CD4-positive, alpha-beta T cell (primary cell): ENCODE measurements around the gene LIMK2. TPM values are rescaled to one million over a fixed set of nuclear protein-coding genes. Genes with fewer than 3 reads are reported as not detected.
"Not testable (repeated sequence)": the region's sequence is repeated elsewhere in the genome, so short reads cannot be mapped to it uniquely, and the experiment has no call there.

Source experiments
- ATAC-seq: fragments of 200-7000 bp; cut with Tn5 transposase; one replicate; pipeline ENCODE4 v1.10.0; 2022; ENCODE audit warnings: mild to moderate bottlenecking; ENCODE audit not compliant: poor library complexity
- CTCF ChIA-PET: fragments of 350-600 bp; sonication (Branson Sonifier 250); formaldehyde crosslinking; loops from one replicate; lab custom pipeline; 2021; ENCODE audit warnings: antibody characterized with exemption, inconsistent platforms; lab: Charles Lee
- POLR2A ChIA-PET: fragments of 350-600 bp; sonication (Branson Sonifier 250); formaldehyde crosslinking; loops from one replicate; lab custom pipeline; 2021; ENCODE audit warnings: antibody characterized with exemption, inconsistent platforms; lab: Charles Lee
- DNase-seq, 14 experiments: peaks; one replicate each; pipeline ENCODE4 v3.0.0-alpha.2; 2013 to 2020; ENCODE audit warnings: mixed read lengths in 2 of 14
- H3K27ac ChIP-seq, 2 donors: one replicate each; pipeline versions ENCODE4 v1.5.1 to v1.7.0; 2013; ENCODE audit warnings: low read length in 2 of 2, low read depth in 1 of 2, mild to moderate bottlenecking in 1 of 2
- H3K27me3 ChIP-seq, 2 experiments: 1 replicate in 1 of 2; 2 replicates in 1 of 2; pipeline versions ENCODE4 v1.6.1 to v1.7.0; 2013; ENCODE audit warnings: low read length in 2 of 2, control low read depth in 1 of 2, mild to moderate bottlenecking in 1 of 2, moderate library complexity in 1 of 2; ENCODE audit not compliant: insufficient read depth in 2 of 2, control insufficient read depth in 1 of 2
- H3K36me3 ChIP-seq: one replicate; pipeline ENCODE4 v1.6.1; 2013; ENCODE audit warnings: low read length, control low read depth; ENCODE audit not compliant: insufficient read depth
- H3K4me1 ChIP-seq: one replicate; pipeline ENCODE4 v1.6.1; 2013; ENCODE audit warnings: low read length, control low read depth; ENCODE audit not compliant: insufficient read depth
- H3K4me3 ChIP-seq: one replicate; pipeline ENCODE4 v1.5.1; 2013; ENCODE audit warnings: mild to moderate bottlenecking, low read length, moderate library complexity
- H3K9me3 ChIP-seq, 2 experiments: 1 replicate in 1 of 2; 2 replicates in 1 of 2; pipeline versions ENCODE4 v1.6.1 to v1.7.0; 2013; ENCODE audit warnings: low read length in 2 of 2, mild to moderate bottlenecking in 2 of 2, control low read depth in 1 of 2, moderate library complexity in 1 of 2; ENCODE audit not compliant: control insufficient read depth in 1 of 2, insufficient read depth in 1 of 2
- H3K27ac Mint-ChIP-seq: one replicate; pipeline ENCODE4 v1.8.0; 2020; ENCODE audit warnings: mixed read lengths
- H3K27me3 Mint-ChIP-seq: one replicate; pipeline ENCODE4 v1.8.0; 2021; ENCODE audit warnings: mixed read lengths
- H3K36me3 Mint-ChIP-seq: one replicate; pipeline ENCODE4 v1.8.0; 2021; ENCODE audit warnings: low read depth, mixed read lengths
- H3K4me1 Mint-ChIP-seq: one replicate; pipeline ENCODE4 v1.8.0; 2021; ENCODE audit warnings: low read depth, mixed read lengths
- H3K4me3 Mint-ChIP-seq: one replicate; pipeline ENCODE4 v1.8.0; 2020; ENCODE audit warnings: mild to moderate bottlenecking, mixed read lengths
- H3K9me3 Mint-ChIP-seq: one replicate; pipeline ENCODE4 v1.8.0; 2020; ENCODE audit warnings: mixed read lengths
- intact Hi-C, 2 experiments: fragments of 100-400 bp; cut with DNase I in 1 of 2; cut with micrococcal nuclease in 1 of 2; formaldehyde crosslinking; loops; one replicate each; pipeline versions ENCODE4 v1.15.1 to v1.9.0; 2023 to 2025; cut with DNase I, micrococcal nuclease
- polyA plus RNA-seq, 2 donors: library from polyadenylated mRNA; unstranded; fragments of 120-200 nt; gene quantifications; one replicate each; pipeline ENCODE4 v1.2.1, GENCODE V29; 2013
- total RNA-seq, 174 experiments: library from RNA in 2 of 174; stranded (reverse) in 2 of 174; gene quantifications; one replicate each; pipeline ENCODE4 v1.2.3 and lab custom pipeline; 2021 to 2026
- TF ChIP-seq, protein P1 (sequence below): fragments of 200-600 bp; IDR thresholded peaks from one replicate; pipeline ENCODE4 v1.8.0; 2022; ENCODE audit warnings: antibody characterized with exemption, mild to moderate bottlenecking

The LIMK2 gene
- 10 to 100 TPM; 13.1 to 14.6 TPM for total RNA-seq
- polyA plus RNA-seq (2013, experiment 1 of 2) = 50.7 TPM
- 68.1 TPM for polyA plus RNA-seq (2013, experiment 2 of 2)
- total RNA-seq (lab: John Stamatoyannopoulos, UW) = 14.1 to 68.5 (median 35.7) reads per million in 172 experiments

GRCh38 chr22:31211862-31212730, at the start of gene LIMK2:
Gene LIMK2 (plus strand): TSS chr22:31212298. CDS start chr22:31212409, 111 bp downstream.
- peaks cover 62% of the 10 kb centered on the region for H3K4me1 Mint-ChIP-seq
- peak within 1 kb of the TSS; percentile 75 for H3K27ac Mint-ChIP-seq
- H3K4me1 ChIP-seq = peaks cover 45% of the 10 kb centered on the region
- peak within 1 kb of the TSS; percentile 55 to 72 for H3K27ac ChIP-seq
- ChIA-PET CTCF (interaction anchor here (0.6 to 2.9 kb wide), 17 partner anchors 9 to 290 kb away, joined by 3 to 34 read pairs (median 4); partner anchors contain the start of genes PIK3IP1, RNF185 and SELENOM), POLR2A (interaction anchor here (0.6 to 5.2 kb wide), 19 partner anchors 11 to 577 kb away, joined by 3 to 49 read pairs (median 5); partner anchors contain the start of genes MORC2, PIK3IP1, RNF185 and SELENOM)
- H3K4me3 ChIP-seq = peak within 1 kb of the TSS; percentile 100
- H3K27me3 Mint-ChIP-seq = no peaks in the 10 kb centered on the region
- H3K9me3 ChIP-seq = no peaks in the 10 kb centered on the region
- H3K4me3 Mint-ChIP-seq = peak within 1 kb of the TSS; percentile 94
- intact Hi-C loops = loop anchor here (1.0 to 5.0 kb wide), 7 partner anchors 19 to 105 kb away; partner anchors contain the start of genes PIK3IP1 (in 1 of the 2), RNF185 (in 1 of the 2) and SELENOM (in 1 of the 2)
- H3K36me3 Mint-ChIP-seq = no peaks in the 10 kb centered on the region
- no peaks in the 10 kb centered on the region for H3K27me3 ChIP-seq
- H3K9me3 Mint-ChIP-seq = no peaks in the 10 kb centered on the region
- DNase-seq (peak; percentile 92 to 99 (median 97)), ATAC-seq (peak; percentile 99)
- no peaks in the 10 kb centered on the region for H3K36me3 ChIP-seq
- TF ChIP-seq, protein P1, sequence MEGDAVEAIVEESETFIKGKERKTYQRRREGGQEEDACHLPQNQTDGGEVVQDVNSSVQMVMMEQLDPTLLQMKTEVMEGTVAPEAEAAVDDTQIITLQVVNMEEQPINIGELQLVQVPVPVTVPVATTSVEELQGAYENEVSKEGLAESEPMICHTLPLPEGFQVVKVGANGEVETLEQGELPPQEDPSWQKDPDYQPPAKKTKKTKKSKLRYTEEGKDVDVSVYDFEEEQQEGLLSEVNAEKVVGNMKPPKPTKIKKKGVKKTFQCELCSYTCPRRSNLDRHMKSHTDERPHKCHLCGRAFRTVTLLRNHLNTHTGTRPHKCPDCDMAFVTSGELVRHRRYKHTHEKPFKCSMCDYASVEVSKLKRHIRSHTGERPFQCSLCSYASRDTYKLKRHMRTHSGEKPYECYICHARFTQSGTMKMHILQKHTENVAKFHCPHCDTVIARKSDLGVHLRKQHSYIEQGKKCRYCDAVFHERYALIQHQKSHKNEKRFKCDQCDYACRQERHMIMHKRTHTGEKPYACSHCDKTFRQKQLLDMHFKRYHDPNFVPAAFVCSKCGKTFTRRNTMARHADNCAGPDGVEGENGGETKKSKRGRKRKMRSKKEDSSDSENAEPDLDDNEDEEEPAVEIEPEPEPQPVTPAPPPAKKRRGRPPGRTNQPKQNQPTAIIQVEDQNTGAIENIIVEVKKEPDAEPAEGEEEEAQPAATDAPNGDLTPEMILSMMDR = peak; percentile 82

- TF ChIP-seq, protein P1 = no peak
- peaks cover 41% of the 10 kb centered on the region for H3K4me1 Mint-ChIP-seq
- no peak overlapping the region for H3K27ac ChIP-seq
- no peaks in the 10 kb centered on the region for H3K27me3 ChIP-seq
- ChIA-PET POLR2A (interaction anchor here (1.1 kb wide), 1 partner anchor 11 kb away, joined by 3 read pairs; the partner anchor contains the start of gene RNF185), CTCF (interaction anchor here (1.0 kb wide), 1 partner anchor 9 kb away, joined by 3 read pairs; no protein-coding TSS in a partner anchor)
- intact Hi-C loops = no loop called here
- peaks cover 49% of the 10 kb centered on the region for H3K36me3 Mint-ChIP-seq
- no peaks in the 10 kb centered on the region for H3K27me3 Mint-ChIP-seq
- peaks cover 29% of the 10 kb centered on the region for H3K36me3 ChIP-seq
- H3K4me3 ChIP-seq = no peak overlapping the region
- H3K4me3 Mint-ChIP-seq = no peak overlapping the region
- H3K9me3 Mint-ChIP-seq = no peaks in the 10 kb centered on the region
- ATAC-seq (no peak), DNase-seq (no peak)
- no peaks in the 10 kb centered on the region for H3K9me3 ChIP-seq
- H3K27ac Mint-ChIP-seq = no peak overlapping the region
- no peaks in the 10 kb centered on the region for H3K4me1 ChIP-seq
Observed at GRCh38 chr22:31170971-31171370, 41.1 kb upstream of the LIMK2 start.

DNA sequence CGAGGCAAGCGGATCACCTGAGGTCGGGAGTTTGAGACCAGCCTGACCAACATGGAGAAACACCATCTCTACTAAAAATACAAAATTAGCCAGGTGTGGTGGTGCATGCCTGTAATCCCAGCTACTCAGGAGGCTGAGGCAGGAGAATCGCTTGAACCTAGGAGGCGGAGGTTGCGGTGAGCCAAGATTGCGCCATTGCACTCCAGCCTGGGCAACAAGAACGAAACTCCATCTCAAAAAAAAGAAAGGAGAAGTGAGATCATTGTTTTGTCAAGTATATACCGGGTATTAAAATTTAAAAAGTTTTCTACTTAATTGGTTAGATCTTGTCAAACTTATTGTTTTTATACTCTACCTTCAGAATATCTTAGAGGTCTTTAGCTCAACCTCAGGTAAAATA, 40.4 kb upstream of the LIMK2 start:
- H3K4me3 Mint-ChIP-seq, ATAC-seq, POLR2A ChIA-PET, H3K9me3 Mint-ChIP-seq, H3K4me3 ChIP-seq, H3K9me3 ChIP-seq, H3K27ac Mint-ChIP-seq, H3K27me3 ChIP-seq, H3K27me3 Mint-ChIP-seq, H3K27ac ChIP-seq, H3K4me1 ChIP-seq, DNase-seq, intact Hi-C loops: not testable (repeated sequence)
- peaks cover 34% of the 10 kb centered on the region for H3K4me1 Mint-ChIP-seq
- peaks cover 44% of the 10 kb centered on the region for H3K36me3 Mint-ChIP-seq
- CTCF ChIA-PET = interaction anchor here (1.0 kb wide), 1 partner anchor 10 kb away, joined by 3 read pairs; no protein-coding TSS in a partner anchor
- peaks cover 30% of the 10 kb centered on the region for H3K36me3 ChIP-seq
